Stimulated activated effector memory CD8-positive, alpha-beta T cell treated with anti-CD3 and anti-CD28 coated beads, Interleukin-12 subunit alpha, Interleukin-12 subunit beta, amount 100 ng/mL, for 72 hours (primary cell): Measurements from ENCODE around the gene RBM4.

Experiments used
- ATAC-seq: fragments of 150-1000 bp; cut with Tn5 transposase; 2 replicates; pipeline ENCODE4 v1.10.0; 2021
- DNase-seq, 2 donors: peaks; one replicate each; pipeline ENCODE4 v3.0.0; 2021 to 2022; ENCODE audit warnings: low spot score in 2 of 2
- H3K27ac Mint-ChIP-seq: one replicate; pipeline ENCODE4 v1.8.0; 2022; ENCODE audit warnings: mild to moderate bottlenecking, mixed read lengths
- H3K36me3 Mint-ChIP-seq: one replicate; pipeline ENCODE4 v1.8.0; 2022; ENCODE audit warnings: mild to moderate bottlenecking, mixed read lengths
- H3K4me1 Mint-ChIP-seq: one replicate; pipeline ENCODE4 v1.8.0; 2022; ENCODE audit warnings: mixed read lengths
- H3K4me3 Mint-ChIP-seq: one replicate; pipeline ENCODE4 v1.8.0; 2022; ENCODE audit warnings: mild to moderate bottlenecking, mixed read lengths
- H3K9me3 Mint-ChIP-seq: one replicate; pipeline ENCODE4 v1.8.0; 2022; ENCODE audit warnings: mixed read lengths

The RBM4 gene

DNA sequence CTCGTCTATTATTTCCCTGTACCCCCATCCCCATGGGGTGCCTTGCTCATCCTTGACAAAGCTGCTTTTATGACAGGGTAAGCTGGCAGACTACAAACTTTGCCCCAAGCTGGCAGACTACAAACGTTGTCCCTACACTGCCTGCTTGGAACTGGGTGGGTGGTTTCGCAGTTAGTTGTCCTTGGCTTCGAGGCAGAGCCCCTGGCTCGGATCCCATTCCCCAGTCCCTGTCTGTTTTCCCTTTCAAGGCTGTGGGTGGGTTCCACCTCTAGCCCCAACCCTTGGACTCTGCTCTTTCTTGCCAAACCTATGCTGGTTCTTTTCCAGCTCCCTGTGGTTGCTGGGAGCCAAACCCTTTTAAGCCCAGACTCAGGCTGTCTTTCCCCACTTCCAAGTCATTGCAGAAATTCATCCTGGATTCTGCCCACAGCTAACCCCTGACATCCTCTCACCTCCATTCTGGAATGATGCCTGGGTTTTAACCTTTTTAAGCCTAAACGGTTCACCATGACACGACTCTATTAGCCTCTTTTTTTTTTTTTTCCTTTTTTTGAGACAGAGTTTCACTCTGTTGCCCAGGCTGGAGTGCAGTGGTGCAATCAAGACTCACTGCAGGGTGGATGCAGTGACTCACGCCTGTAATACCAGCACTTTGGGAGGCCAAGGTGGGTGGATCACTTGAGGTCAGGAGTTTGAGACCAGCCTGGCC is 31.2 kb upstream of the RBM4 start:
- no peak for ATAC-seq
- H3K9me3 Mint-ChIP-seq, result no peaks in the 10 kb centered on the region
- DNase-seq, result no peak
- peaks cover 6% of the 10 kb centered on the region for H3K4me1 Mint-ChIP-seq
- H3K36me3 Mint-ChIP-seq, result peaks cover 24% of the 10 kb centered on the region
- H3K27ac Mint-ChIP-seq, result peak overlapping the region; percentile 72
- no peak overlapping the region for H3K4me3 Mint-ChIP-seq

DNA sequence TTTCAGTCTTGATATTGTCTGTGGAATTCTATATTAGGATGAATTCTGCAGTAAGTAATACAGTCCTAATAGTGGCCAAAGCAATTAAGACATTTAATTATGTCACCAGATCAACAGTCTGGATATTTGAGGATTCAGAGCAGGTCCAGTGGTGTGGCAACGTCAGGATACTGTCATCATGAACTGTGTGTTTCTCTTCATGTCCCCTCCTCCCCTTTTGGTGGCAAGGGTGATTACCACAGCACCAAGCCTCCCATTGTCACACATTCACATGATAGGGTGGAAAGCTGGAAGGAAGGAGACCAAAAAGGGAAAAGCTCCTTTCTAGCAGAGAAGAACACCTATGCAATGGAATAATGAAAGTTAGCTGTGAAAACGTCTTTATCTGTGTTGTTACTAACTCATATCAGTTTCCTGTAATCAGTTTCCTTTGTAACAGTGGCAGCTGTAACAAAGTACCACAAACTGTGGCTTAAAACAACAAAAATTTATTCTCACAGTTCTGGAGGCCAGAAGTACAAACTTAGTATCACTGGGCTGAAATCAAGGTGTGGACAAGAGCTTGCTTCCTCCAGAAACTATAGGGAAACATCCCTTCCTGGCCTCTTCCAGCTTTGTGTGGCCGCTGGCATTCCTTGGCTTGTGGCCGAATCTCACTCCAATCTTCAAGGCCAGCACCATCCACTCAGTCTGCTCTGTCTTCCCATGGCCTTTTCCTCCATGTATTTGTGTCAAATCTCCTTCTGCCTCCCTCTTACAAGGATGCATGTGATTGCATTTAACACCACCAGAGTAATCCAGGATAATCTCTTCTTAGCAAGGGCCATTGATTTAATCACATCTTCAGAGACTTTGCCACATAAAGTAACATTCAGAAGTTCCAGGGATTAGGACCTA is 28.5 kb upstream of the RBM4 start:
- Mint-ChIP-seq H3K9me3 (no peaks in the 10 kb centered on the region), H3K27ac (peak overlapping the region; percentile 60), H3K36me3 (peaks cover 16% of the 10 kb centered on the region), H3K4me1 (peaks cover 6% of the 10 kb centered on the region), H3K4me3 (no peak overlapping the region)
- ATAC-seq (no peak), DNase-seq (no peak)

DNA sequence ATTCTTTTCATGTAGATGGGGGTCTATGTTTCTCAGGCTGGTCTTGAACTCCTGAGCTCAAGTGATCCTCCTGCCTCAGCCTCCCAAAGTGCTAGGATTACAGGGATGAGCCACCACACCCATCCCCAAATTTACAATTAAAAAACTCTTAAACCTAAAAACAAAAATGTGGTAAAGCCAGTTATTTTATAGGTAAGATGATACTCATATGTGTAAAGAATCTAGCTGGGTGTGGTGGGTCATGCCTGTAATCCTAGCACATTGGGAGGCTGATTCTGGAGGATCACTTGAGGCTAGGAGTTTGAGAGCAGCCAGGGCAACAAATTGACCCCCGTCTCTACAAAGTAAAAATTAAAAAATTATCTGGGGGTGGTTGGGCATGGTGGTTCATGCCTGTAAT is 26.0 kb upstream of the RBM4 start:
- H3K4me3 Mint-ChIP-seq, result no peak overlapping the region
- peaks cover 23% of the 10 kb centered on the region for H3K36me3 Mint-ChIP-seq
- ATAC-seq, result no peak
- no peak for DNase-seq
- no peaks in the 10 kb centered on the region for H3K9me3 Mint-ChIP-seq
- H3K4me1 Mint-ChIP-seq, result peaks cover 23% of the 10 kb centered on the region
- no peak overlapping the region for H3K27ac Mint-ChIP-seq

DNA sequence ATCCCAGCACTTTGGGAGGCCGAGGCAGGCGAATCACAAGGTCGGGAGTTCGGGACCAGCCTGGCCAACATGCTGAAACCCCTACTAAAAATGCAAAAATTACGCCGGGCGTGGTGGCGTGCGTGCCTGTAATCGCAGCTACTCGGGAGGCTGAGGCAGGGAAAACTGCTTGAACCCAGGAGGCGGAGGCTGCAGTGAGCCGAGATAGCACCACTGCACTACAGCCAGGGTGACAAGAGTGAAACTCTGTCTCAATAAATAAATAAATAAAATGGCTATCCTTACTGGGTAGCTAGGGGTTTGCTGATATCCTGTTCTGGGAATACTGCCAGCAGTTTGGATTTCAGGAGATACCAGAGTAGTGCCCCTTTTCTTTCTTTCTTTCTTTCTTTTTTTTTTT is 24.4 kb upstream of the RBM4 start:
- no peak for DNase-seq
- peaks cover 39% of the 10 kb centered on the region for H3K36me3 Mint-ChIP-seq
- ATAC-seq, result no peak
- H3K9me3 Mint-ChIP-seq, result no peaks in the 10 kb centered on the region
- H3K27ac Mint-ChIP-seq, result no peak overlapping the region
- no peak overlapping the region for H3K4me3 Mint-ChIP-seq
- H3K4me1 Mint-ChIP-seq, result peaks cover 39% of the 10 kb centered on the region

DNA sequence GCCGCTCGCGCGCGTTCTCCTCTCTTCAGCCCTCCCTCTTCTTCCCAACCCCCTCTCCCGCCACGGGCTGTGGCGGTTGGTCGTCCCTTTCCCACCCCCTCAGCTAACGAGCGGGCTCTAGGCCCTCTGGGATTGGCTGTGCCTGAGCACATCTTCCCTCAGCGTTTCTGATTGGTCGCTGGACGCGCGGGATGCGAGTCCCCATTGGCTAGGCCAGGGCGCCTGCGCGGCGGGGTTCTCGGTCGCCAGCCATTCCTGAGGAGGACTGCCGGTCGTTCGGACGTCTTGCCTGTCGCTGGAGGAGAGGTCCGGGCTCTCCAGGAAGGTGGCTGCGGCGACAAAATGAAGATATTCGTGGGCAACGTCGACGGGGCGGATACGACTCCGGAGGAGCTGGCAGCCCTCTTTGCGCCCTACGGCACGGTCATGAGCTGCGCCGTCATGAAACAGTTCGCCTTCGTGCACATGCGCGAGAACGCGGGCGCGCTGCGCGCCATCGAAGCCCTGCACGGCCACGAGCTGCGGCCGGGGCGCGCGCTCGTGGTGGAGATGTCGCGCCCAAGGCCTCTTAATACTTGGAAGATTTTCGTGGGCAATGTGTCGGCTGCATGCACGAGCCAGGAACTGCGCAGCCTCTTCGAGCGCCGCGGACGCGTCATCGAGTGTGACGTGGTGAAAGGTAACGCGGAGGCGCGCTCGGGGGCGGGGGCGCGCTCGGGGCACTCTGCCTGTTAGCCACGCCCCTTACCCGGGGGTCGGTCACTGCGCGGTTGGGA is 21.9 kb upstream of the RBM4 start, which contains the start of gene RBM14:
Gene RBM14, plus strand, starts transcription at position 252 of the 776 bp plus-strand sequence. Its CDS starts 91 bp downstream, at position 343.
- Mint-ChIP-seq H3K4me3 (peak within 1 kb of the TSS; percentile 99), H3K4me1 (peaks cover 44% of the 10 kb centered on the region), H3K27ac (peak within 1 kb of the TSS; percentile 99), H3K36me3 (peaks cover 64% of the 10 kb centered on the region), H3K9me3 (no peaks in the 10 kb centered on the region)
- DNase-seq, result peak; percentile 93 to 99
- peak; percentile 96 for ATAC-seq

DNA sequence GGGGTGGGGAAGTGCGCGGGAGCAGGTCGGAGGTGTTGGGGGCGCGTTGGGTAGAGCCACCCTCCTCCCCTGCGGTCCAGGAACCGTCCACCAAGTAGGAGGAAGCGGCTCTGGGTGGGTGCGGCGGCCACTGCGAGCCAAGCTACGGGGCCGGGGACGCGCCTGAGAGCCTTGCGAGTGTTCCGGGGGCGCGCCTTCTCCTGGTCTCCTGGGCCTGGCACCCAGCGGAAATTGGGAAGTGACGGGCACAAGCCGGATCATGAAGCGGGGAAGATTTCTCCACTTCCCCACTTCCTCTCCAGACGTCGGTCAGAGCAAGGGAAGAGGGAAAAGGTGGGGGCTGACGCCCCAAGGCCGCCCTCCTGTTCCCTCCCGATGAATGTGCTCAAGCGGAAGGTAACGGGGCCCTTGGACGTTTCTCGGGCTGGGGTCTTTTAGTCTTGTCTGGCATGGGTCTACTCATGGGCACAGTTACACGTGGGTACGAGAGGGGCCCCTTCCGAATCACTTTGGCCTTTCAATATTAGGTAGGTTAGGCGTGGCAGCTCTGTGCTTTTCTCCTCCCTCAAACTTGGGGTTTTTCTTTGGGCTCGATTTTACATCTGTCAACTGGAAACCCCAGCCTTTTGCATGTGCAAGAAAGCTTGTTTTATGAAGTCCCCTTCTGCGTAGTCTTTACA is 21.2 kb upstream of the RBM4 start:
- peaks cover 71% of the 10 kb centered on the region for H3K36me3 Mint-ChIP-seq
- peak; percentile 38 for ATAC-seq
- H3K9me3 Mint-ChIP-seq, result no peaks in the 10 kb centered on the region
- peak overlapping the region; percentile 99 for H3K27ac Mint-ChIP-seq
- H3K4me3 Mint-ChIP-seq, result peak overlapping the region; percentile 99
- H3K4me1 Mint-ChIP-seq, result peaks cover 51% of the 10 kb centered on the region
- DNase-seq, result no peak

DNA sequence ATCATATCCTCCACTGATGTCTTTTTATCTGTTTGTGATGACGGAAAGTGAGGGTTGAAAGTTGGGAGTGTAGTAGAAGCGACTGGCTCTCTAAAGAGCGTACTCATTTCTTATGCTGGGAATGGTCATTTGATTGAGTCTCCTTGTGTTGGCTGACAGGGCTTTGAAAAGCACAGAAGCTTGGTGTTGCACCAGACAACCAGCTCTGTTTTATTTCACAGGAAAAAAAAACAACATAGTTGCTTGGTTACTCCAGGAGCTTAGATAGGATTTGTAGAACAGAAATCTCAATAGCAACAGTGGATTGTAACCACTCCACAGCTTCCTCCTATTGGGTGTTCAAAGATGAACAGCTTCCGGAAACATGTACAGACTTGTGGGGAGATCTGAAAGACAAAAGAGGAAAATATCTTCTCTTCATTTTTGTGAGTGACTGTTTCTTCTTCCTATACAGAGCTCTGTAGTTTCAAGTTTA is 19.4 kb upstream of the RBM4 start:
- H3K9me3 Mint-ChIP-seq, result no peaks in the 10 kb centered on the region
- H3K4me3 Mint-ChIP-seq, result peak overlapping the region; percentile 99
- peaks cover 70% of the 10 kb centered on the region for H3K4me1 Mint-ChIP-seq
- DNase-seq (no peak), ATAC-seq (no peak)
- H3K27ac Mint-ChIP-seq, result peak overlapping the region; percentile 99
- peaks cover 90% of the 10 kb centered on the region for H3K36me3 Mint-ChIP-seq

DNA sequence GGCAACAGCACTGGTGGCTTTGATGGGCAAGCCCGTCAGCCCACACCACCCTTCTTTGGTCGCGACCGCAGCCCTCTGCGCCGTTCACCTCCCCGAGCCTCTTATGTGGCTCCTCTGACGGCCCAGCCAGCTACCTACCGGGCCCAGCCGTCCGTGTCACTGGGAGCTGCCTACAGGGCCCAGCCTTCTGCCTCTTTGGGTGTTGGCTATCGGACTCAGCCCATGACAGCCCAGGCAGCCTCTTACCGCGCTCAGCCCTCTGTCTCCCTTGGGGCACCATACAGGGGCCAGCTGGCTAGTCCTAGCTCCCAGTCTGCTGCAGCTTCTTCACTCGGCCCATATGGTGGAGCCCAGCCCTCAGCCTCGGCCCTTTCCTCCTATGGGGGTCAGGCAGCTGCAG is 14.1 kb upstream of the RBM4 start:
- no peaks in the 10 kb centered on the region for H3K9me3 Mint-ChIP-seq
- peak overlapping the region; percentile 48 for H3K27ac Mint-ChIP-seq
- ATAC-seq (no peak), DNase-seq (no peak)
- H3K4me1 Mint-ChIP-seq, result peaks cover 70% of the 10 kb centered on the region
- H3K4me3 Mint-ChIP-seq, result no peak overlapping the region
- H3K36me3 Mint-ChIP-seq, result peaks cover 100% of the 10 kb centered on the region

DNA sequence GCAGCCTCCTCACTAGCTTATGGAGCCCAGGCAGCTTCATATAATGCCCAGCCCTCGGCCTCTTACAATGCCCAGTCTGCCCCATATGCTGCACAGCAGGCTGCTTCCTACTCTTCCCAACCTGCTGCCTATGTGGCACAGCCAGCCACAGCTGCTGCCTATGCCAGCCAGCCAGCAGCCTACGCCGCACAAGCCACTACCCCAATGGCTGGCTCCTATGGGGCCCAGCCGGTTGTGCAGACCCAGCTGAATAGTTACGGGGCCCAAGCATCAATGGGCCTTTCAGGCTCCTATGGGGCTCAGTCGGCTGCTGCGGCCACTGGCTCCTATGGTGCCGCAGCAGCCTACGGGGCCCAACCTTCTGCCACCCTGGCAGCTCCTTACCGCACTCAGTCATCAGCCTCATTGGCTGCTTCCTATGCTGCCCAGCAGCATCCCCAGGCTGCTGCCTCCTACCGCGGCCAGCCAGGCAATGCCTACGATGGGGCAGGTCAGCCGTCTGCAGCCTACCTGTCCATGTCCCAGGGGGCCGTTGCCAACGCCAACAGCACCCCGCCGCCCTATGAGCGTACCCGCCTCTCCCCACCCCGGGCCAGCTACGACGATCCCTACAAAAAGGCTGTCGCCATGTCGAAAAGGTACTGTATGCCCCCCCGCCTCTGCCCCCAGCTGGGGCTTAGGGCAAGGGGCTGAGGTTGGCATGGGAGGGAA is 13.3 kb upstream of the RBM4 start:
- Mint-ChIP-seq H3K4me3 (no peak overlapping the region), H3K9me3 (no peaks in the 10 kb centered on the region), H3K36me3 (peaks cover 100% of the 10 kb centered on the region), H3K4me1 (peaks cover 71% of the 10 kb centered on the region), H3K27ac (peak overlapping the region; percentile 48)
- no peak for DNase-seq
- peak; percentile 5 for ATAC-seq

DNA sequence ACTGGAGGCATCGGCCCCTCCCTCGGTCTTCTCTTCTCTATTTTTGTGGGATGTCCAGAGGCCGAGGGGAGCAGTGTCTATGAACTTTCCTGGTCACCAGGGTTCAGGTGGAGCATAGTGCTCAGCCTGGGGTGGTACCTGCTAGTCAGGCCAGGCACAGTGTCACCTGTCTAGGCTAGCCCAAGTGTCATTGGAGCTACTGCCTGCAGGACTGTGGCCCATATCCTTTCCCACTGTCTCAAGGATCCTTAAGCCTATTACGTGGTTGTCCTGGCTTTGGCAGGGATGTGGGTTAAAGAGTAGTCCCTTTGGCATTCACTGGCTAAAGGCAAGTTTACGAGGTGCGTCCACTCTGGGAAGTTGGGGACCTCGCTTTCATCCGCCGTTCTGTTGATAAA is 12.8 kb upstream of the RBM4 start:
- DNase-seq (no peak), ATAC-seq (no peak)
- peaks cover 71% of the 10 kb centered on the region for H3K4me1 Mint-ChIP-seq
- peaks cover 100% of the 10 kb centered on the region for H3K36me3 Mint-ChIP-seq
- no peaks in the 10 kb centered on the region for H3K9me3 Mint-ChIP-seq
- H3K4me3 Mint-ChIP-seq, result no peak overlapping the region
- peak overlapping the region; percentile 48 for H3K27ac Mint-ChIP-seq

DNA sequence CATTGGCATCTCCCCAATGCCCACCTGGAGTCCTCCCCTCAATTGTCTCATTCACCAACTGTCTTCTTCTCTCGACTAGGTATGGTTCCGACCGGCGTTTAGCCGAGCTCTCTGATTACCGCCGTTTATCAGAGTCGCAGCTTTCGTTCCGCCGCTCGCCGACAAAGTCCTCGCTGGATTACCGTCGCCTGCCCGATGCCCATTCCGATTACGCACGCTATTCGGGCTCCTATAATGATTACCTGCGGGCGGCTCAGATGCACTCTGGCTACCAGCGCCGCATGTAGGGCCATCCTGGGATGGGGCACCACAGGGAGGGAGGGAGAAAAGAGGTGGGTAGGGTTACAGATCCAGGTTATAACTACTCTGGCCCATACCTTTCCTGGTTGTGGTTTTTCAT is 12.1 kb upstream of the RBM4 start:
- DNase-seq, result no peak
- H3K36me3 Mint-ChIP-seq, result peaks cover 100% of the 10 kb centered on the region
- no peak overlapping the region for H3K4me3 Mint-ChIP-seq
- ATAC-seq, result no peak
- peak overlapping the region; percentile 7 for H3K27ac Mint-ChIP-seq
- H3K4me1 Mint-ChIP-seq, result peaks cover 70% of the 10 kb centered on the region
- no peaks in the 10 kb centered on the region for H3K9me3 Mint-ChIP-seq

DNA sequence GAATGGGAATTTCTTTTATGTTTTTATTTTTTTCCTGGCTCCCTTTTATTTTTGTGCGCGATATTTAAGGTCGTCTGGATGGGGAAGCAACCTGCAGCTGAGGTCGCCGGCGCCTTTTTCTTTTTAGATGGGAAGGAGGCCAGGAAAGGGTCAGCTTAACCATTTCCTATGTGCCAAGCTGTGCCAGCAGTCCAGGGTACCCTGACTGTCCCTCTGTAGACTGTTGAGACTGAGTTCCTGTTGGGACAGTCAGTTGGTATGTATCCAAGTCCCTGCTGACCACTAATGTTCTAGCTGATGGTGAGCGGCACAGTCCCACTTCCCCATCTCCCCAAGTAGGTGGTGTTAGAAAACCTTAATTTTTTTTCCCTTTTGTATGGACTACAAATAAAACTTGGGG is 11.6 kb upstream of the RBM4 start:
- no peak for ATAC-seq
- H3K9me3 Mint-ChIP-seq, result no peaks in the 10 kb centered on the region
- peaks cover 100% of the 10 kb centered on the region for H3K36me3 Mint-ChIP-seq
- H3K27ac Mint-ChIP-seq, result peak overlapping the region; percentile 7
- H3K4me1 Mint-ChIP-seq, result peaks cover 69% of the 10 kb centered on the region
- H3K4me3 Mint-ChIP-seq, result no peak overlapping the region
- DNase-seq, result no peak

DNA sequence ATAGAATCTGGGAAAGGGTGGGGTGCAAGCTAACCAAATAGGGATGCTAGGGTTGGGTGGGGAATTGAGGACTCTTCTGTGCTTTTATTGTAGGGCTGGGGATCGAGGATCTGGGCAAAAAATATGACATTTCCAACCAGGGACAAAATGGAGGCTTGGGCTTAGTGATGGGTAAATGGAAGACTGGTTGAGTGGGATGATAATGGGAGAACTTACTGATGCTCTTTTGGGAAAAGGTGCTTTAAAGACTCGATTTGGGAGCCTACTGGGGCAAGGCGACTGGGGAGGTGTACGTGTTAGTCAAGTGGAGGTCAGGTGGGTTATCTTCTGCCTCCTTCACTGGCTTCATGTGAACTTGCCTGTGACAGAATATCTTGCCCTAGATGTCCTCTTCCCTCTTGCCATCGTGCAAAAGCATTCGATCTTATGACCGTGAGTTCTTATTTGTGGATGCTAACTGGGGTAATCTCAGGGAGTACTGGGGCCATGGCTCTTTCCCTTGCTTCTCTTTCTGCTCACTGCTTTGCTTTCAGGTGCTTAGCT is 10.4 kb upstream of the RBM4 start:
- H3K4me3 Mint-ChIP-seq, result no peak overlapping the region
- peak overlapping the region; percentile 83 for H3K27ac Mint-ChIP-seq
- no peak for DNase-seq
- H3K36me3 Mint-ChIP-seq, result peaks cover 100% of the 10 kb centered on the region
- no peaks in the 10 kb centered on the region for H3K9me3 Mint-ChIP-seq
- ATAC-seq, result no peak
- peaks cover 60% of the 10 kb centered on the region for H3K4me1 Mint-ChIP-seq

DNA sequence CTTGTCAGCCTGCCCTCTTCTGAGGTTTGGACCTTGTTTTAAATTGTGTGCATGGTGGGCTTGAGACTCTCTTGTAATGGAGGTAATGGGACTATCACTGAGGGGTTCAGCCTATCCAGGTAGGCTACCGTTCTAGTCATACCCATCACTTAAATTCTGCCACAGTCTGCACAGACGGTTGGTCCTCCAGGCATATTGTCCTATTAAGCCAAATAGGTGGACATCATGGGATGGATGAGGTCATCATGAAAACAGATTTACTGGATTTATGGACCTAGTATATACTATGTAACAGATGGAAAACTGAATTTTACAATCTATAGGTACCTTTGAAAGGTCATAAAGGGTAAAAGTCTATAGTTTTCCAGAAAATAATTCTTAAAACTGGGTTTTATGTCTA is 9.1 kb upstream of the RBM4 start:
- Mint-ChIP-seq H3K36me3 (peaks cover 100% of the 10 kb centered on the region), H3K4me3 (no peak overlapping the region), H3K9me3 (no peaks in the 10 kb centered on the region), H3K27ac (peak overlapping the region; percentile 83), H3K4me1 (peaks cover 51% of the 10 kb centered on the region)
- ATAC-seq, result no peak
- DNase-seq, result no peak
